Loucy (cell line): Measurements from ENCODE around the gene MAP4K2.

Experiments
- H2AFZ ChIP-seq: fragments of 200-600 bp; sonication (generic); 2 replicates; pipeline ENCODE4 v1.6.0; 2016; ENCODE audit warnings: antibody characterized with exemption, mild to moderate bottlenecking, low read length, moderate library complexity
- H3F3A ChIP-seq: fragments of 200-600 bp; 2 replicates; pipeline ENCODE4 v1.6.0; 2016; ENCODE audit warnings: antibody characterized with exemption, low read depth, mild to moderate bottlenecking
- H3K27me3 ChIP-seq: fragments of 200-600 bp; sonication (generic); 2 replicates; pipeline ENCODE4 v1.6.1; 2014; ENCODE audit warnings: low read length, mild to moderate bottlenecking; ENCODE audit not compliant: insufficient read depth, poor library complexity, severe bottlenecking
- H3K36me3 ChIP-seq: fragments of 200-600 bp; sonication (generic); 2 replicates; pipeline ENCODE4 v1.6.1; 2016; ENCODE audit warnings: low read length; ENCODE audit not compliant: insufficient read depth
- H3K4me1 ChIP-seq: fragments of 200-600 bp; sonication (generic); 2 replicates; pipeline ENCODE4 v1.5.1; 2014; ENCODE audit warnings: low read length, mild to moderate bottlenecking; ENCODE audit not compliant: insufficient read depth, poor library complexity, severe bottlenecking
- H3K4me2 ChIP-seq: fragments of 200-600 bp; sonication (generic); 2 replicates; pipeline ENCODE4 v1.6.0; 2014; ENCODE audit warnings: antibody characterized with exemption, low read length, low read depth, mild to moderate bottlenecking; ENCODE audit not compliant: poor library complexity, severe bottlenecking
- H3K4me3 ChIP-seq: fragments of 200-600 bp; sonication (generic); 2 replicates; pipeline ENCODE4 v1.5.1; 2014; ENCODE audit warnings: low read length, mild to moderate bottlenecking, mixed read lengths; ENCODE audit not compliant: poor library complexity, severe bottlenecking
- H3K79me2 ChIP-seq: fragments of 200-600 bp; sonication (generic); 2 replicates; pipeline ENCODE4 v1.6.1; 2014; ENCODE audit warnings: low read length; ENCODE audit not compliant: insufficient read depth
- H3K9ac ChIP-seq: fragments of 200-600 bp; sonication (generic); 2 replicates; pipeline ENCODE4 v1.6.0; 2014; ENCODE audit warnings: mild to moderate bottlenecking, low read depth, low read length, moderate library complexity; ENCODE audit not compliant: poor library complexity, severe bottlenecking
- H3K9me2 ChIP-seq: fragments of 200-600 bp; sonication (generic); replicated peaks from 2 replicates; pipeline ENCODE4 v1.6.1; 2016; ENCODE audit warnings: low read depth, low read length, mixed read lengths
- H3K9me3 ChIP-seq: fragments of 200-600 bp; sonication (generic); 2 replicates; pipeline ENCODE4 v1.6.1; 2014; ENCODE audit warnings: mild to moderate bottlenecking, antibody characterized with exemption, low read length, low read depth; ENCODE audit not compliant: insufficient read depth
- H4K20me1 ChIP-seq: fragments of 200-600 bp; sonication (generic); 2 replicates; pipeline ENCODE4 v1.6.0; 2014; ENCODE audit warnings: antibody characterized with exemption, low read length, mild to moderate bottlenecking; ENCODE audit not compliant: insufficient read depth, poor library complexity, severe bottlenecking
- EZH2phosphoT487 ChIP-seq: fragments of 200-600 bp; IDR thresholded peaks from 2 replicates; pipeline ENCODE4 v1.6.1; 2018; ENCODE audit warnings: antibody characterized with exemption, mild to moderate bottlenecking, moderate library complexity, borderline replicate concordance
- TF ChIP-seq, protein P1 (sequence below): fragments of 200-600 bp; sonication (generic); conservative IDR thresholded peaks from 2 replicates; pipeline ENCODE4 v1.5.1; 2014; ENCODE audit warnings: mild to moderate bottlenecking, antibody characterized with exemption, low read length

Gene MAP4K2

DNA sequence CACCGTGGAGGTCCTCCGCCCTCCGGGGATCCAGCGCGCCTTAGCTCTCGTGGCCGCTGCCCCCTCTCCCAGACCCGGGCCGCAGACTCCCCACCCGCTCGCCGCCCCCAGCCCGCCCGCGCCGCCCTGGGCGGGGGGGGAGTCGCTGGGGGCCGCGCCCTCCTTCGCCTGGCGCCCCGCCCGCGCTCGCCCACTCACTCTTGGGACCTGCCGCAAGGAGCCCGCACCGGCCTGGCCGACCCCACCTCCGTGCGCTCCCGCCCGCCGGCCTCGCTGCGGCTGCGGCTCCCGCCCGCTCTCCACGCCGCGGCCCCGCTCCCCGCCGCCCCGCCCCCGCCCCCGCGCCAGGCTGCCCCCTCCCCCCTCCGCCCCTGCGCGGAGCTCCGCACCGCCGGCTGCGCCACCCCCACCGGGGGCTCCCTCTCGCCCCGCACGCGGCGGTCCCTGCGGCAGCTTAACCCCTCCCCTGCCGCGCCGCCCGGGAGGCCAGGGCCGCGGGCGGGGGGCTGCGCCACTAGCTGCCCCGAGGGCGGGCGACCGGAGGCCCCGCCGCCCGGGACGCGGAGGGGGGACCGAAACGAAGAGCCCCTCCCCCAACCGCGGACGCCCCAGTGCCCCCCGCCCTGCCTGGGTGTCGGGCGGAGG is 58.3 kb downstream of the MAP4K2 start:
- peak overlapping the region; percentile 95 for H3K4me2 ChIP-seq
- H3K36me3 ChIP-seq: no peaks in the 10 kb centered on the region
- H3F3A ChIP-seq: peaks cover 4% of the 10 kb centered on the region
- peaks cover 34% of the 10 kb centered on the region for H3K79me2 ChIP-seq
- H4K20me1 ChIP-seq: peaks cover 10% of the 10 kb centered on the region
- no peaks in the 10 kb centered on the region for H3K9me2 ChIP-seq
- H3K4me3 ChIP-seq: peak overlapping the region; percentile 93
- no peaks in the 10 kb centered on the region for H3K27me3 ChIP-seq
- H3K4me1 ChIP-seq: peaks cover 52% of the 10 kb centered on the region
- TF ChIP-seq, protein P1, sequence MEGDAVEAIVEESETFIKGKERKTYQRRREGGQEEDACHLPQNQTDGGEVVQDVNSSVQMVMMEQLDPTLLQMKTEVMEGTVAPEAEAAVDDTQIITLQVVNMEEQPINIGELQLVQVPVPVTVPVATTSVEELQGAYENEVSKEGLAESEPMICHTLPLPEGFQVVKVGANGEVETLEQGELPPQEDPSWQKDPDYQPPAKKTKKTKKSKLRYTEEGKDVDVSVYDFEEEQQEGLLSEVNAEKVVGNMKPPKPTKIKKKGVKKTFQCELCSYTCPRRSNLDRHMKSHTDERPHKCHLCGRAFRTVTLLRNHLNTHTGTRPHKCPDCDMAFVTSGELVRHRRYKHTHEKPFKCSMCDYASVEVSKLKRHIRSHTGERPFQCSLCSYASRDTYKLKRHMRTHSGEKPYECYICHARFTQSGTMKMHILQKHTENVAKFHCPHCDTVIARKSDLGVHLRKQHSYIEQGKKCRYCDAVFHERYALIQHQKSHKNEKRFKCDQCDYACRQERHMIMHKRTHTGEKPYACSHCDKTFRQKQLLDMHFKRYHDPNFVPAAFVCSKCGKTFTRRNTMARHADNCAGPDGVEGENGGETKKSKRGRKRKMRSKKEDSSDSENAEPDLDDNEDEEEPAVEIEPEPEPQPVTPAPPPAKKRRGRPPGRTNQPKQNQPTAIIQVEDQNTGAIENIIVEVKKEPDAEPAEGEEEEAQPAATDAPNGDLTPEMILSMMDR: no peak
- no peak for TF ChIP-seq EZH2phosphoT487
- peak overlapping the region; percentile 99 for H3K9ac ChIP-seq
- no peak overlapping the region for H2AFZ ChIP-seq
- no peaks in the 10 kb centered on the region for H3K9me3 ChIP-seq

DNA sequence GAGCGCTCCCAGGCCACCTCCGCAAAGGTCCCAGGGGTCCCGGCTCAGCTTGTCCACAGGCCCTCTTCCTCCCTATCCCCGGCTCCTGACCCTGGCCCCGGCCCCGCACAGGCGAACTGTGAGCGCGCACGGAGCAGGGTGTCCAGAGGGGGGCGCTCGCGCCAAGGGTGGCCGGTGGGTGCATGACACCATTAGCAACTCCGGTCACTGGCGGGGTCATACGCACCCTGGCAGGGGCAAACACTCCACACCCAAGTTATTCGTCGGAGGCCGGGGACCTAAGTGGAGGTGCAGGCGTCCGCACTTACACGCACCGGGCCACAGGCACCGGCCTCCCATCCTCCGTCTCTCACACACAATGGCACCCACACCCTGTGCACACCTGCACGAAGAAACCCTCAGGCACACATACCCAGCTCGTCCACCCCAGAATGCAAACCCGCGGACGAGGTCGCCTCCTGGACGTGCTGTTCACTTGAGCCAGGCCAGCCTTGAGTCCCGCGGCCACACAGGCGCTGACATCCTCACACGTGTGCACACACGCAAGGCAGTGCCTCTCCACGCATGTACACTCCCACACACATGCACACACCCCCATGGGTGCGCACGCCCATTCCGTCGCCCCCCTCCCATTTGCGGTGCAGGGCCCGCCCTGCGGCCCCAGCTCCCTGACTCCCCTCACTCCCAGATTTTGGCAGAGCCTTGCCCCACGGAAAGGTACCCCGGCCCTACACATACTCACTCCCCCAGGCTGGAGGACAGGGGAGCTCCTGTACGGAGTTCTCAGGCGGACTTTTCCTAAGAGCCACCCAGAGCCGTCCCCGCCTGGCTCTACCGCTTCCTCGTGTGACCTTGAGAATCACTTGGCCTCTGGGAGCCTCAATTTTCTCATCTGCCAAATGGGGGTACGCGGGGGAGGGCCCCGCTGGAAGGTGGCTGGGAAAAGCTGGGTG is 59.1 kb downstream of the MAP4K2 start, which contains the start of gene RASGRP2:
RASGRP2 (minus strand) TSS at position 552 of the 953 bp plus-strand sequence. CDS start 1,276 bp downstream, outside the sequence.
- peaks cover 52% of the 10 kb centered on the region for H3K4me1 ChIP-seq
- peak within 1 kb of the TSS; percentile 95 for H3K4me2 ChIP-seq
- peaks cover 10% of the 10 kb centered on the region for H4K20me1 ChIP-seq
- peaks cover 4% of the 10 kb centered on the region for H3F3A ChIP-seq
- H3K9ac ChIP-seq: peak within 1 kb of the TSS; percentile 99
- H3K9me2 ChIP-seq: no peaks in the 10 kb centered on the region
- H2AFZ ChIP-seq: peak within 1 kb of the TSS; percentile 78
- no peaks in the 10 kb centered on the region for H3K27me3 ChIP-seq
- no peaks in the 10 kb centered on the region; the same call in 1 of the 2 replicates for H3K36me3 ChIP-seq
- no peaks in the 10 kb centered on the region for H3K9me3 ChIP-seq
- H3K4me3 ChIP-seq: peak within 1 kb of the TSS; percentile 93
- TF ChIP-seq, protein P1: peak; percentile 80
- TF ChIP-seq EZH2phosphoT487: no peak
- peaks cover 34% of the 10 kb centered on the region for H3K79me2 ChIP-seq

DNA sequence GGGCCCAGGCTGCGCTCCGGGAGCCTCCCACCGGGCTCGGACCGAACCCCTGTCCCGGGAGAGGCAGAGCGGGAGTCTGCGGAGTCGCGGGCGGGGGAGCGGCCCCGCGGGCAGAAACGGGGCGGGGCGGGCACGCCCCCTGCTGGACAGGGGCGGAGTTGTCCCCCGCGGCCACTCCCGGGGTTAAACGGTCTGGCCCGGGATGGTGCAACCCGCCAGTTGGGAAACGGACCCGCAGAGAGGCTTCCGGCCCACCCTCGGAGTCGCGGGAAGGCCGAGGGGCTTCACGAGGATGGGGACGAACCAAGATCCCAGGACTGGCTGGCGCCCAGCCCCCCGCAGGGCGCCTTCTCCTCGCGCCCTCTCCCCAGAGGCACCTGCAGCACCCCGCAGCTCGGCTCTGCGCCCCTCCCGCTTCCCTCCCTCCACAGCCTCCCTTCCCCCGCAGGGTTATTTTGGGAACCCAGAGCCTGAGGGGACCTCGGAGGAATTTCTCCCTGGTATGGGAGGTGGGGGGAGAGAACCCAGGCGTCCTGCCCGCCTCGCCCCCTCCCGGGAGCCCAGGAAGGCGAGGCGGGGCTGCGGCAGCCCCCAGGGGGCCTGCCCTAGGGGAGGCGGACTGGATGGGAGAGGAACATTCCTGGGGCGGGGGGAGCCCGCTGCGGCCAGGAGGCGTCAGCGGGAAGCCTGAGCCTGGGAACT is 60.0 kb downstream of the MAP4K2 start:
- H3K4me1 ChIP-seq: peaks cover 52% of the 10 kb centered on the region
- TF ChIP-seq, protein P1: peak; percentile 64
- TF ChIP-seq EZH2phosphoT487: no peak

More for the DNA sequence above, 60.0 kb downstream of the MAP4K2 start:
- Histone ChIP-seq H3F3A (peaks cover 4% of the 10 kb centered on the region), H3K9me2 (no peaks in the 10 kb centered on the region), H3K79me2 (peaks cover 34% of the 10 kb centered on the region), H4K20me1 (peaks cover 10% of the 10 kb centered on the region), H3K9ac (peak overlapping the region; percentile 79), H3K9me3 (no peaks in the 10 kb centered on the region), H3K36me3 (no peaks in the 10 kb centered on the region; the same call in 1 of the 2 replicates), H3K4me3 (peak overlapping the region; percentile 93), H2AFZ (peak overlapping the region; percentile 78), H3K27me3 (no peaks in the 10 kb centered on the region), H3K4me2 (peak overlapping the region; percentile 78)
